Peyer's patch (tissue), 4 donors: Measurements from ENCODE around the gene GRIN2C.

Source experiments
- POLR2A ChIP-seq, 2 donors: fragments of 450-650 bp; IDR thresholded peaks; one replicate each; pipeline ENCODE4 v1.5.1; 2017; ENCODE audit warnings: antibody characterized with exemption in 2 of 2, mild to moderate bottlenecking in 2 of 2, moderate library complexity in 2 of 2
- TF ChIP-seq, protein P1 (sequence below), 6 experiments: fragments of 450-650 bp in 4 of 6; fragments of 200-600 bp in 2 of 6; sonication (generic) in 1 of 6; IDR thresholded peaks; one replicate each; pipeline ENCODE4 v1.5.1; 2017 to 2019; ENCODE audit warnings: antibody characterized with exemption in 6 of 6, mild to moderate bottlenecking in 3 of 6, moderate library complexity in 1 of 6

DNA sequence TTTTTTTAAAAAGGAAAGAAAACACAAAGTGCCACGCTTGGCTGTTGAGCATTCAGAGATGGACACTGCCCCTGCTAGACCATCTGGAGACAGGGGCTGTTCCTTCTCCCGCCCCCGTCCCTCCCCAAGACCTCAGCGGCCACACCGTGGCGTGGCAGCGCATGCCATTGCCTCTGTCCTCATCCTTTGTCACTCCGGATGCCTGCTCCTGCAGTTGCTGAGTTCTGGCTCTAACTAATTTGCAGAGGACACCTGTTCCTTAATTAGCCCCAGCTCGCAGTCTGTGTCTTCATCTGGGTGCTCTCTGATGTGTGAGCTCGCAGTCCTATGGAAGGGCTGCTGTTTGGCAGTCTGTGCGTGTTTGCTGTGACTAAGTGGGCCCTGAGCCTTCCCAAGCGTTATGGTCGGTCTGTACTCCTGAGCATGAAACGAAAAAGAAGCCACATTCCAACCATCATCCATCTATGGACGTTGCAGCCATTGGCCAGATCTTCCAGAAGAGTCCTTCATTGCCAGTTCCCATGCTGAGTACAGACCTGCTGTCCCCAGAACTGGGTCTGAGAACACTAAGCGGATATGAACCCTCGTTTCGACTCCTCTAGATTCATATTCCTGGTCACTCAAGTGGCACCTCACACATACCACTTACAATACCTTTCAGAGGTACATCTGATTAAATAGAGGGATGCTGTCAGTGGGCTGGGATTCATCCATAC lies 42.6 kb downstream of the GRIN2C start:
- TF ChIP-seq, protein P1, sequence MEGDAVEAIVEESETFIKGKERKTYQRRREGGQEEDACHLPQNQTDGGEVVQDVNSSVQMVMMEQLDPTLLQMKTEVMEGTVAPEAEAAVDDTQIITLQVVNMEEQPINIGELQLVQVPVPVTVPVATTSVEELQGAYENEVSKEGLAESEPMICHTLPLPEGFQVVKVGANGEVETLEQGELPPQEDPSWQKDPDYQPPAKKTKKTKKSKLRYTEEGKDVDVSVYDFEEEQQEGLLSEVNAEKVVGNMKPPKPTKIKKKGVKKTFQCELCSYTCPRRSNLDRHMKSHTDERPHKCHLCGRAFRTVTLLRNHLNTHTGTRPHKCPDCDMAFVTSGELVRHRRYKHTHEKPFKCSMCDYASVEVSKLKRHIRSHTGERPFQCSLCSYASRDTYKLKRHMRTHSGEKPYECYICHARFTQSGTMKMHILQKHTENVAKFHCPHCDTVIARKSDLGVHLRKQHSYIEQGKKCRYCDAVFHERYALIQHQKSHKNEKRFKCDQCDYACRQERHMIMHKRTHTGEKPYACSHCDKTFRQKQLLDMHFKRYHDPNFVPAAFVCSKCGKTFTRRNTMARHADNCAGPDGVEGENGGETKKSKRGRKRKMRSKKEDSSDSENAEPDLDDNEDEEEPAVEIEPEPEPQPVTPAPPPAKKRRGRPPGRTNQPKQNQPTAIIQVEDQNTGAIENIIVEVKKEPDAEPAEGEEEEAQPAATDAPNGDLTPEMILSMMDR (IDR thresholded peaks at IDR 0.05): no peak
- TF ChIP-seq POLR2A (IDR thresholded peaks at IDR 0.05): no peak
